NOMO-1 (cell line): ENCODE results near the gene CATSPER1.
"Not testable (repeated sequence)": the region's sequence is repeated elsewhere in the genome, so short reads cannot be mapped to it uniquely, and the experiment has no call there.

ENCODE experiments used
- DNase-seq, 2 experiments: peaks; one replicate each; lab custom pipeline; 2025; ENCODE audit not compliant: unreplicated experiment in 2 of 2; lab: John Stamatoyannopoulos, UW

Gene CATSPER1

DNA sequence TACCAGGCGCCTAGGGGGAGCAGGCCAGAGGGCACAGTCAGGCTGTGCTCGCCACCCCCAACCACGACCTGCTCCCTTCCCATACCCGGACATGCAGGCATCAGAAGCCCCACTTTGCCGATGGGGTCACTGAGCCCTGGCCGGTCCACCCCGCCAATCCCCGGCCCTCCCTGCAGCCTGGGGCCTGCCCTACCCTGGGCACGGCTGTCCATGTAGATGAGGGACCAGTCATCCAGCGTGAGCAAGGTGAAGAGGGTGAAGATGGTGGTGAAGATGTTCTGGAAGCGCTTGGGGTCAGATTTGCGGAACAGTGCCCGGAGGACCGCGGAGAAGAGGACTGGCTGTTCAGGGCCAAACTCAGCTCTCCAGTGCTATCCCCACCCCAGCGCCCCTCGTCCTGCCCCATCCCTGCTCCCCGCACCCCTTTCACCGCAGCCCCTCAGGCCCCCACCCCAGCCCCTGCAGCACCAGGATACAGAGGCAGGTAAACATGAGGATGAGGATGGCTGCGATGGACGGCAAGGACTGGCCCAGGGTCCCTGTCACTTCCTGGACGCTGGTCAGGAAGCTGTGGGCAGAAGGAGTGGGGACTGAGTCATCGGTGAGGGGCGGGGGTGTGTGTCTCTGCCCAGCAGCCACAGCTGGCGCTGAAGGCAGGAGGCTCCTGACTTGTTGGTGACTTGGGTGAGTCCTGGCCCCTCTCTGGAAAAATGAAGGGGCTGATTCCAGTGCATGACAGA lies 5.5 kb downstream of the CATSPER1 start:
- peak; percentile 68 to 78 for DNase-seq

DNA sequence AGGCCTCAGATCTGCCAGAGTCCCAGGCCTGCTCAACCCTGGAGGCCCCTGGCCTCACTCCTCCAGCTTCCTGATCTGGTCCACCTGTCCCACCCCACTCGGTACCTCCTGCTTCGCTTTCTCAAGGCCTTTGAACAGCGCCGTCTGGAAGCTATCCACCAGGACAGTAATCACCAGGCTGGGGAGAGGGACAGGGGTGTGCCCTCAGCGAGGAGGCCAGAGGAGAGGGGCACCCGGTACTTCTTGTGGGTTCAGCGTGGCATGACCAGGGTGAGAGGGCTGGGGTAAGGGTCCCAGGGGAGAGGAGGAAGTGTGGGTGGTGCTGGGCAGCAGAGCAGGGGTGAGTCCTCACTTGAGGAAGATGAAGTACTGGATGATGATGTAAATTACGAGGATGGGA lies 6.1 kb downstream of the CATSPER1 start:
- no peak for DNase-seq

GRCh38 chr11:66017321-66017720 lies 9.0 kb downstream of the CATSPER1 start:
- no peak for DNase-seq

DNA sequence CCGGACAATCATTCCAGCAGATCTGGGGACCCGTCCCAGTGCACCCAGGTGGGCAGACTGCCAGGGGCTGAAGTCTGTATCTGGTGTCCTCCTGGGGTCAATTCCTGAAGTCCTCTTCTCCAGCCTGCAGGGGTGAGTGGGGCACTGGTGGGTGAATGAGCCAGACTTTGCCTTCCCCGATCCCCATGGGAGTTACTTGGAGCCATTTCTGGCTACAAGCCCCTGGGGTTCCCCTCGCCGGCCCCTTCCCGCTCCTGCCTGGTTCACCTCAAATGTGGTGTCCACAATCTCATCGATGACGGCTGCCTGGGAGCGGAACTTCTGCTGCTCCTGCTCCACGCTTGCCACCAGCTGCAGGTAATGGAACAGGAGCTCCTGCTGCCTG lies 9.5 kb downstream of the CATSPER1 start:
- no peak for DNase-seq

DNA sequence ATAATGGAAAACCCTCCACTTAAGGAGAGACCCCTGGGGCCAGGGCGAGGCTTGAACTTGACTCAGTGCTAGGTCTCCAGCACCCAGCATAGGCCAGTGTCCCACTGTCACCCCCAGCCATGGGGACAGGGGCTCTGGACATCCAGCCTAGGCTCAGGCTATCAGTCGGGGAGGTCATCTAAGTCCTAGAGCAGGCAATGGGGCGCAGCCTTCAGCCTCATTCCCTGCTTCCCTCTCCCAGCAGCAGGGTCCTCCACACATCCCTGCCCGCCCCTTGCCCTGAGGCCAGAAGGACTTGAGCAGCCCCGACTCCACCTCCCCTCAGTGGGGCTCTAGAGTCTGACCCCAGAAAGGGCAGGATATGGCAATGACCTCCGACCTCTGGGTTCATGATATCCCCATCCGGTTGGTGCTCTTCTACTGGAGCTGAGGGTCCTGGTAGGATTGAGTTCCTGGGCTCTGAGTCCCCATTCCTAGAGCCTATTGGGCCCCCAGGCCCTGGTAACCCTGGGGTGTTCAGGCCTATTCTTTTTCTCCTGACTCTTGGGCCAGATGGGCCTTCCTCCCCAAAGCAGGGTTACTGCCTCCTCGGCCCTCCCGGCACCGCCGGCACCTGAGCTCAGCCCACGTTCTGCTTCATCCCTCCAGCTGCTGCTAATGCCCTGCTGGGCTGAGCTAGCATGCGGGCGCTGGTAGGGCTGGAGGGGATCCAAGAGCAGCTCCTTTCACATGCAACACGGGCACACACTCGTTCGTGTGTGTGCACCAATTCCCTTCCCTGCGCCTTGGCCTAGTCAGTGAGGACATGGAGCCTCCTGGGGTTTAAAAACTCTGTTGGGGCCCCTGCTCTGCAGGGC lies 10.1 kb downstream of the CATSPER1 start:
- no peak for DNase-seq

GRCh38 chr11:66015454-66015881 lies 10.8 kb downstream of the CATSPER1 start:
- DNase-seq, result no peak

- no peak for DNase-seq
Observed at GRCh38 chr11:66014804-66015453, 11.3 kb downstream of the CATSPER1 start.

GRCh38 chr11:66013762-66014100 lies 12.5 kb downstream of the CATSPER1 start:
- no peak for DNase-seq

- DNase-seq, result no peak
Observed at GRCh38 chr11:66012946-66013761, 13.1 kb downstream of the CATSPER1 start.

DNA sequence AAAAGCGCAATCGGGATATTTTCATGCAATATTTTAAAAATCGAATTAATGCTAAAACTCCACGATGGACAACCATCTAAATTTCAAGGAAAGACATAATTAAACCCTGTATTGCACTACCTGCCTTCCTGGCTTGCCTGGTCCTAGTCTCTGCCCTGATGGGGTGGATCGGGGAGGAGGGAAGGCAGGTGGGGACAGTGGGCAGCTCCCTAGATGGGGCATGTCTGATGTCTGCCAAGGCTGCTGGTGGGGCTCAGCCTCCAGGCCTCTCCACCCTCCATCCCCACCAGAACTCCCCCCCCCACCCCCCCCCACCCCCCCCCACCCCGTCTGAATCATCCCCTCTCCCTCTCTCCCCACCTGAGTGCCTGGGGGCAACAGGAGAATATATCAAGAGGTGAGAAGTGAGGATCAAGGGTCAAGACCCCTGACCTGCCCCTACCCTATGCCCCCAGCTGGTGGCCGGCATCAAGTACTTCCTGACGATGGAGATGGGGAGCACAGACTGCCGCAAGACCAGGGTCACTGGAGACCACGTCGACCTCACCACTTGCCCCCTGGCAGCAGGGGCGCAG lies 13.8 kb downstream of the CATSPER1 start:
- DNase-seq, result no peak

DNA sequence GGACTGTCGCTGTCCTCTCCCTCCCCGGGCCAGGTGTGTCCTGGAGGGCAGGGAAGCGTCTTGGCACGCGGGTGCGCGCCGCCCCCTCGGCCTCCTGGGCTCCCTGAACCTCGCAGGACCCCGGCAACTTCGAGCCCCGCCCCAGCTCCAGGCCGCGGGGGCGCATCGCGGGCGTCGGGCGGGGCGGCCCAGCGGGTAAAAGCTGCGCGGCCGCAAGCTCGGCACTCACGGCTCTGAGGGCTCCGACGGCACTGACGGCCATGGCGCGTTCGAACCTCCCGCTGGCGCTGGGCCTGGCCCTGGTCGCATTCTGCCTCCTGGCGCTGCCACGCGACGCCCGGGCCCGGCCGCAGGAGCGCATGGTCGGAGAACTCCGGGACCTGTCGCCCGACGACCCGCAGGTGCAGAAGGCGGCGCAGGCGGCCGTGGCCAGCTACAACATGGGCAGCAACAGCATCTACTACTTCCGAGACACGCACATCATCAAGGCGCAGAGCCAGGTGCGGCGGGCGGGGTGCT lies 14.4 kb downstream of the CATSPER1 start, which contains the start of gene CST6:
TSS of gene CST6 (plus strand) at position 224 of the 519 bp plus-strand sequence. CDS start at position 261, 37 bp downstream.
- DNase-seq, result no peak

DNA sequence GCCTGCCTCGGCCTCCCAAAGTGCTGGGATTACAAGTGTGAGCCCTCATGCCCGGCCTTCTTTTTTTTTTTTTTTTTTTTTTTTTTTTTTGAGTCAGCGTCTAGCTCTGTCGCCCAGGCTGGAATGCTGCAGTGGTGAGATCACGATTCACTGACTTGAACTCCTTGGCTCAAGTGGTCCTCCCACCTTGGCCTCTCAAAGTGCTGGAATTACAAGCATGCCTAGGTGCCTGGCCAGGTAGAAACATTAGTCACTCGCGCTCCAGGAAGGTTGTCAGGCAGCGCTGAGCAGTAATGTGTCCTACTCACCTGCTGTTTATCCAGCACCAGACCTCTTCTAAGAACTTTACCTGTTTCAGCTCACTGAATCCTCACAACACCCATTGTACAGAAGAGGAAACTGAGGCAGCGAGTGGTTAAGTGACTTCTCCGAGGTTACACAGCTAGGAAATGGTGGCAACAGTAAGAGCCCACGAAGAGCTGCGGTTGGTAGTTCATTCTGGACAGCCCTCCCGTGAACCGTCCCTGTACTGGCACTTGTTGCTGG lies 15.0 kb downstream of the CATSPER1 start:
- no peak for DNase-seq

DNA sequence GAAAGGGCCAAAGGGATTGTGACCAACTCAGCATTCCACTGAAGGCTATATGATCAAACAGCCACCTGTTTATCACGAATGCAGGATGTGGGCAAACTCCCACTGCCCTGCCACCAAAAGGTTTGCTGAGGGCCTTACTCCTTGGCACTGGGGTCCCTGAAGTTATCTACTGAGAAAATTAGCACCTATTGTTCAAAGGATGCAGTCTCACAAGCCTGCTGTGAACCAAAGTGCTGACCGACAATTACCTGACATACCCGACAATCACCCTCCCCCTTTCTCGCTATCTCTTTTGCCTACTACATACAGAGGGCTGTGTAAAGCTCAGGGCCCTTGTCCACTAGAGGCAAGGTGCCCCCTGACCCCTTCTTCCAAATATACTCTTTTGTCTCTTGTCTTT lies 16.2 kb downstream of the CATSPER1 start:
- not testable (repeated sequence) for DNase-seq

GRCh38 chr11:66008468-66009101 lies 17.7 kb downstream of the CATSPER1 start:
- no peak for DNase-seq

DNA sequence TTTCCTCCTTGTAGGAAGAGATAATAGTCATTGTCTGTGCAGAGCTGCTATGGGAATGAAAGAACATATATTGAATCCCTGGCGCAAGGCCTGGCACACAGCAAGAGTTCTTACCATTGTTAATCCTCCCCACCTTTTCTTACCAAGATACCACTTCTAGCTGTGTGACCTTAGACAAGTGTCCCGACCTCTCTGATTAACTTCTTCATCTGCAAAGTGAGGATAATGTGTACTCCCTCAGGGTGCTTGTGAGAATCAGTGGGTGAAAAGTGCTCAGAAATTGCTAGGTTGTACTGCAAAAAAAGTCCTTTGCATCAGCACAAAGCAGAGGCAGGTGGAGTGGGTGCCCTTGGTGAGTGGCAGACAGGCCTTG lies 18.2 kb downstream of the CATSPER1 start:
- no peak for DNase-seq

- no peak for DNase-seq
Observed at GRCh38 chr11:66007201-66007634, 19.1 kb downstream of the CATSPER1 start.

GRCh38 chr11:66006891-66007176 lies 19.4 kb downstream of the CATSPER1 start:
- DNase-seq, result no peak

GRCh38 chr11:66006134-66006890 lies 20.0 kb downstream of the CATSPER1 start:
- no peak for DNase-seq

GRCh38 chr11:66004186-66004585 lies 22.1 kb downstream of the CATSPER1 start:
- DNase-seq, result no peak
